OCI-LY3 (cell line): Measurements from ENCODE around the gene STUB1.

Experiments
- EZH2phosphoT487 ChIP-seq: fragments of 200-600 bp; shearing (Covaris generic); IDR thresholded peaks from 2 replicates; pipeline ENCODE4 v1.6.1; 2018; ENCODE audit warnings: antibody characterized with exemption, mixed run types, low read depth
- TF ChIP-seq, protein P1 (sequence below): fragments of 200-600, 300-600 bp; sonication (generic); IDR thresholded peaks from 2 replicates; pipeline ENCODE4 v1.5.1; 2014; ENCODE audit warnings: antibody characterized with exemption, low read length, low read depth

DNA sequence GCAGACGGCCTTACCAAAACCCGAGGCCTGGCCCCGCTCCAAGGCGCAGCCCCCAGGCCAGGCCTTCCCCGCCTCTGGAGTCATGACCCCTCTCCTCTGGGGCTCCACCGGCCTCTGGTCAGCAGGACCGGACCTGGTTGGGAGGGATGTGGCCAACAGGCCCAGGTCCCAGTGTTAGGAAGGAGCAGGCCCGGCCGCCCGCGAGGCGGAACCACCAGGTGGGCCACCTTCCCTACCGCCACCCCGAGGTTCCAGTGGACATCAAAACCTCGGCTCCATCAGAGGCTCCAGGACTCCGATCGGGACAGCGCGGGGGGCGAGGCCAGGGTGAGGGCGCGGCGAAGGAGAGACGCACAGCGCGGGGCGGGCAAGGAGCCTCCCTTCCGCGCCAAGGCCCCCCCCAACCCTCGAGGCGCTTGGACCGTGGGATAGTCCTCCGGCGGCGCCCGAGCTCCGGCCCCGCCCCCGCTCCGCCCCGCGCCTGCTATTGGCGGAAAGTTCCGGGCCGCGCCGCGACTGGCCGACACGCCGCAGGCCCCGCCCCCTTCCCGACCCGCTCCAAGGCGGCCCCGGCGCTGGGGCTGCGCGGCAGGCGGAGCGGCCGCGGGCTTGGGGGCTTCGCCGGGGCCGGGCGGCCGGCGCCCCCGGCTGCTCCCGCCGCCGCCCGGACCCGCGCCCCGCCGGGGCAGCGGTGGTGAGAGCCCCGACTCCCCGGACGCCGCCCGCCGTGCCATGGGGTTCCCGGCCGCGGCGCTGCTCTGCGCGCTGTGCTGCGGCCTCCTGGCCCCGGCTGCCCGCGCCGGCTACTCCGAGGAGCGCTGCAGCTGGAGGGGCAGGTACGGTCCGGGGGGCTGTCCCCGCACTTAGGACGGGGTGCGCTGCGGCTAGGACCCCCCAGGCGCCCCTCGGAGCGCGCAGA lies 34.6 kb downstream of the STUB1 start, which contains the start of gene METRN:
- TF ChIP-seq, protein P1, sequence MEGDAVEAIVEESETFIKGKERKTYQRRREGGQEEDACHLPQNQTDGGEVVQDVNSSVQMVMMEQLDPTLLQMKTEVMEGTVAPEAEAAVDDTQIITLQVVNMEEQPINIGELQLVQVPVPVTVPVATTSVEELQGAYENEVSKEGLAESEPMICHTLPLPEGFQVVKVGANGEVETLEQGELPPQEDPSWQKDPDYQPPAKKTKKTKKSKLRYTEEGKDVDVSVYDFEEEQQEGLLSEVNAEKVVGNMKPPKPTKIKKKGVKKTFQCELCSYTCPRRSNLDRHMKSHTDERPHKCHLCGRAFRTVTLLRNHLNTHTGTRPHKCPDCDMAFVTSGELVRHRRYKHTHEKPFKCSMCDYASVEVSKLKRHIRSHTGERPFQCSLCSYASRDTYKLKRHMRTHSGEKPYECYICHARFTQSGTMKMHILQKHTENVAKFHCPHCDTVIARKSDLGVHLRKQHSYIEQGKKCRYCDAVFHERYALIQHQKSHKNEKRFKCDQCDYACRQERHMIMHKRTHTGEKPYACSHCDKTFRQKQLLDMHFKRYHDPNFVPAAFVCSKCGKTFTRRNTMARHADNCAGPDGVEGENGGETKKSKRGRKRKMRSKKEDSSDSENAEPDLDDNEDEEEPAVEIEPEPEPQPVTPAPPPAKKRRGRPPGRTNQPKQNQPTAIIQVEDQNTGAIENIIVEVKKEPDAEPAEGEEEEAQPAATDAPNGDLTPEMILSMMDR, result no peak
- no peak for TF ChIP-seq EZH2phosphoT487
